ENCODE results near the gene NFE2L1.

The NFE2L1 gene

GRCh38 chr17:48093341-48094045, 45.3 kb downstream of the NFE2L1 start:
- Histone ChIP-seq H3K9me3 (ENCODE audit: control insufficient read depth, insufficient read depth, low read length) (no peaks in the 10 kb centered on the region), H3K4me1 (ENCODE audit: control insufficient read depth, insufficient read depth, low read length) (no peaks in the 10 kb centered on the region), H3K27me3 (ENCODE audit: control insufficient read depth, insufficient read depth, low read length) (no peaks in the 10 kb centered on the region), H3K36me3 (ENCODE audit: control insufficient read depth, insufficient read depth, low read length) (no peaks in the 10 kb centered on the region), H3K4me3 (ENCODE audit: low read length) (no peak overlapping the region), H3K27ac (ENCODE audit: low read length) (no peak overlapping the region)
- WGBS (ENCODE audit: insufficient coverage, insufficient read length): no CpG with 5 or more reads among the region's 11 CpGs
- DNase-seq (ENCODE audit: low read depth, low spot score): no peak

- Histone ChIP-seq H3K27me3 (ENCODE audit: control insufficient read depth, insufficient read depth, low read length) (no peaks in the 10 kb centered on the region), H3K4me3 (ENCODE audit: low read length) (no peak overlapping the region), H3K36me3 (ENCODE audit: control insufficient read depth, insufficient read depth, low read length) (no peaks in the 10 kb centered on the region), H3K4me1 (ENCODE audit: control insufficient read depth, insufficient read depth, low read length) (no peaks in the 10 kb centered on the region), H3K27ac (ENCODE audit: low read length) (no peak overlapping the region), H3K9me3 (ENCODE audit: control insufficient read depth, insufficient read depth, low read length) (no peaks in the 10 kb centered on the region)
- no CpG with 5 or more reads among the region's 4 CpGs for WGBS (ENCODE audit: insufficient coverage, insufficient read length)
- no peak for DNase-seq (ENCODE audit: low read depth, low spot score)
Measured at GRCh38 chr17:48095611-48096010, 47.5 kb downstream of the NFE2L1 start.

- Histone ChIP-seq H3K36me3 (ENCODE audit: control insufficient read depth, insufficient read depth, low read length) (no peaks in the 10 kb centered on the region), H3K27me3 (ENCODE audit: control insufficient read depth, insufficient read depth, low read length) (no peaks in the 10 kb centered on the region), H3K27ac (ENCODE audit: low read length) (no peak overlapping the region), H3K4me1 (ENCODE audit: control insufficient read depth, insufficient read depth, low read length) (no peaks in the 10 kb centered on the region), H3K4me3 (ENCODE audit: low read length) (peak overlapping the region; percentile 82; the same call in 1 of the 2 replicates), H3K9me3 (ENCODE audit: control insufficient read depth, insufficient read depth, low read length) (no peaks in the 10 kb centered on the region)
- DNase-seq (ENCODE audit: low read depth, low spot score): no peak
- WGBS (ENCODE audit: insufficient coverage, insufficient read length): 100% methylated on average over 7 of the region's 10 CpGs
Measured at GRCh38 chr17:48100160-48100559, 52.0 kb downstream of the NFE2L1 start.

GRCh38 chr17:48100591-48101011, 52.4 kb downstream of the NFE2L1 start:
- no peaks in the 10 kb centered on the region for H3K9me3 ChIP-seq (ENCODE audit: control insufficient read depth, insufficient read depth, low read length)
- no peaks in the 10 kb centered on the region for H3K4me1 ChIP-seq (ENCODE audit: control insufficient read depth, insufficient read depth, low read length)
- no CpG with 5 or more reads among the region's 23 CpGs for WGBS (ENCODE audit: insufficient coverage, insufficient read length)
- H3K4me3 ChIP-seq (ENCODE audit: low read length): peak overlapping the region; percentile 82
- no peak overlapping the region for H3K27ac ChIP-seq (ENCODE audit: low read length)
- H3K36me3 ChIP-seq (ENCODE audit: control insufficient read depth, insufficient read depth, low read length): no peaks in the 10 kb centered on the region
- H3K27me3 ChIP-seq (ENCODE audit: control insufficient read depth, insufficient read depth, low read length): no peaks in the 10 kb centered on the region
- DNase-seq (ENCODE audit: low read depth, low spot score): peak; percentile 58

GRCh38 chr17:48101012-48101720, 53.0 kb downstream of the NFE2L1 start, which contains the start of gene CBX1:
Gene CBX1, minus strand, starts transcription at chr17:48101478. Its CDS starts 24,474 bp downstream, at chr17:48077004.
- DNase-seq (ENCODE audit: low read depth, low spot score): peak; percentile 91
- no peaks in the 10 kb centered on the region for H3K27me3 ChIP-seq (ENCODE audit: control insufficient read depth, insufficient read depth, low read length)
- H3K4me1 ChIP-seq (ENCODE audit: control insufficient read depth, insufficient read depth, low read length): no peaks in the 10 kb centered on the region
- peak within 1 kb of the TSS; percentile 82 for H3K4me3 ChIP-seq (ENCODE audit: low read length)
- H3K9me3 ChIP-seq (ENCODE audit: control insufficient read depth, insufficient read depth, low read length): no peaks in the 10 kb centered on the region
- H3K27ac ChIP-seq (ENCODE audit: low read length): no peak within 1 kb of the TSS
- no CpG with 5 or more reads among the region's 79 CpGs for WGBS (ENCODE audit: insufficient coverage, insufficient read length)
- no peaks in the 10 kb centered on the region for H3K36me3 ChIP-seq (ENCODE audit: control insufficient read depth, insufficient read depth, low read length)

GRCh38 chr17:48102043-48102750, 54.0 kb downstream of the NFE2L1 start:
- no peak overlapping the region for H3K4me3 ChIP-seq (ENCODE audit: low read length)
- H3K27me3 ChIP-seq (ENCODE audit: control insufficient read depth, insufficient read depth, low read length): no peaks in the 10 kb centered on the region
- H3K4me1 ChIP-seq (ENCODE audit: control insufficient read depth, insufficient read depth, low read length): no peaks in the 10 kb centered on the region
- H3K27ac ChIP-seq (ENCODE audit: low read length): no peak overlapping the region
- no CpG with 5 or more reads among the region's 19 CpGs for WGBS (ENCODE audit: insufficient coverage, insufficient read length)
- no peaks in the 10 kb centered on the region for H3K36me3 ChIP-seq (ENCODE audit: control insufficient read depth, insufficient read depth, low read length)
- H3K9me3 ChIP-seq (ENCODE audit: control insufficient read depth, insufficient read depth, low read length): no peaks in the 10 kb centered on the region
- no peak for DNase-seq (ENCODE audit: low read depth, low spot score)

- no peak overlapping the region for H3K4me3 ChIP-seq (ENCODE audit: low read length)
- no peak overlapping the region for H3K27ac ChIP-seq (ENCODE audit: low read length)
- no peaks in the 10 kb centered on the region for H3K36me3 ChIP-seq (ENCODE audit: control insufficient read depth, insufficient read depth, low read length)
- DNase-seq (ENCODE audit: low read depth, low spot score): no peak
- H3K9me3 ChIP-seq (ENCODE audit: control insufficient read depth, insufficient read depth, low read length): no peaks in the 10 kb centered on the region
- no peaks in the 10 kb centered on the region for H3K4me1 ChIP-seq (ENCODE audit: control insufficient read depth, insufficient read depth, low read length)
- no CpG with 5 or more reads among the region's 14 CpGs for WGBS (ENCODE audit: insufficient coverage, insufficient read length)
- H3K27me3 ChIP-seq (ENCODE audit: control insufficient read depth, insufficient read depth, low read length): no peaks in the 10 kb centered on the region
Measured at GRCh38 chr17:48102798-48103715, 54.9 kb downstream of the NFE2L1 start.

GRCh38 chr17:48104440-48104839, 56.3 kb downstream of the NFE2L1 start:
- DNase-seq (ENCODE audit: low read depth, low spot score): no peak
- Histone ChIP-seq H3K4me1 (ENCODE audit: control insufficient read depth, insufficient read depth, low read length) (no peaks in the 10 kb centered on the region), H3K4me3 (ENCODE audit: low read length) (no peak overlapping the region), H3K27ac (ENCODE audit: low read length) (no peak overlapping the region), H3K27me3 (ENCODE audit: control insufficient read depth, insufficient read depth, low read length) (no peaks in the 10 kb centered on the region), H3K36me3 (ENCODE audit: control insufficient read depth, insufficient read depth, low read length) (no peaks in the 10 kb centered on the region), H3K9me3 (ENCODE audit: control insufficient read depth, insufficient read depth, low read length) (no peaks in the 10 kb centered on the region)
- no CpG with 5 or more reads among the region's 7 CpGs for WGBS (ENCODE audit: insufficient coverage, insufficient read length)

- no CpG with 5 or more reads among the region's 13 CpGs for WGBS (ENCODE audit: insufficient coverage, insufficient read length)
- no peak for DNase-seq (ENCODE audit: low read depth, low spot score)
- Histone ChIP-seq H3K27me3 (ENCODE audit: control insufficient read depth, insufficient read depth, low read length) (no peaks in the 10 kb centered on the region), H3K27ac (ENCODE audit: low read length) (no peak overlapping the region), H3K4me3 (ENCODE audit: low read length) (peak overlapping the region; percentile 55; the same call in 1 of the 2 replicates), H3K36me3 (ENCODE audit: control insufficient read depth, insufficient read depth, low read length) (no peaks in the 10 kb centered on the region), H3K4me1 (ENCODE audit: control insufficient read depth, insufficient read depth, low read length) (no peaks in the 10 kb centered on the region), H3K9me3 (ENCODE audit: control insufficient read depth, insufficient read depth, low read length) (no peaks in the 10 kb centered on the region)
Measured at GRCh38 chr17:48106802-48107136, 58.6 kb downstream of the NFE2L1 start.
